ENCODE measurements around the gene BBS5.
"Not testable (repeated sequence)": the region's sequence is repeated elsewhere in the genome, so short reads cannot be mapped to it uniquely, and the experiment has no call there.

BBS5 gene

GRCh38 chr2:169479257-169480078 lies at the start of gene BBS5:
Gene BBS5 (plus strand): TSS chr2:169479494. CDS start chr2:169479554, 60 bp downstream.
- peak; percentile 82 for DNase-seq

- DNase-seq = not testable (repeated sequence)
These were observed 47.5 kb upstream of the BBS5 start for GRCh38 chr2:169431772-169432171.

GRCh38 chr2:169434236-169434635 lies 45.1 kb upstream of the BBS5 start:
- not testable (repeated sequence) for DNase-seq

- DNase-seq = peak; percentile 2
These were observed 40.7 kb upstream of the BBS5 start for GRCh38 chr2:169438466-169439072.

GRCh38 chr2:169439900-169440299 lies 39.4 kb upstream of the BBS5 start:
- no peak for DNase-seq

GRCh38 chr2:169446452-169446851 lies 32.8 kb upstream of the BBS5 start:
- no peak for DNase-seq

- DNase-seq = no peak
These were observed 31.0 kb upstream of the BBS5 start for GRCh38 chr2:169448316-169448715.

- DNase-seq = no peak
These were observed 30.4 kb upstream of the BBS5 start for GRCh38 chr2:169448865-169449264.

- DNase-seq = peak; percentile 38
These were observed 27.2 kb upstream of the BBS5 start for GRCh38 chr2:169452080-169452479.

- not testable (repeated sequence) for DNase-seq
These were observed 26.2 kb upstream of the BBS5 start for GRCh38 chr2:169453044-169453443.

- DNase-seq = no peak
These were observed 18.2 kb upstream of the BBS5 start for GRCh38 chr2:169461143-169461542.

GRCh38 chr2:169462896-169463695 lies 16.2 kb upstream of the BBS5 start:
- DNase-seq = no peak

- DNase-seq = no peak
These were observed 14.8 kb upstream of the BBS5 start for GRCh38 chr2:169464466-169464865.

- DNase-seq = no peak
These were observed 14.4 kb upstream of the BBS5 start for GRCh38 chr2:169464882-169465281.

GRCh38 chr2:169468841-169469240 lies 10.5 kb upstream of the BBS5 start:
- DNase-seq = no peak

GRCh38 chr2:169469952-169470572 lies 9.2 kb upstream of the BBS5 start:
- DNase-seq = no peak

- DNase-seq = no peak
These were observed 7.0 kb upstream of the BBS5 start for GRCh38 chr2:169472249-169472648.

GRCh38 chr2:169476459-169476858 lies 2.8 kb upstream of the BBS5 start:
- DNase-seq = no peak

- DNase-seq = peak; percentile 93
These were observed 955 bp upstream of the BBS5 start for GRCh38 chr2:169478339-169478738.

- no peak for DNase-seq
These were observed 493 bp upstream of the BBS5 start for GRCh38 chr2:169478745-169479256.

GRCh38 chr2:169480079-169480465 lies 778 bp downstream of the BBS5 start:
- DNase-seq = no peak

GRCh38 chr2:169485650-169486138 lies 6.4 kb downstream of the BBS5 start:
- DNase-seq = no peak

GRCh38 chr2:169486487-169486886 lies 7.2 kb downstream of the BBS5 start:
- no peak for DNase-seq

Data from inflammatory macrophage treated with lipopolysaccharide for 4 hours (primary cell).